ENCODE measurements around the gene HAUS2. TPM values are rescaled to one million over a fixed set of nuclear protein-coding genes. Genes with fewer than 3 reads are reported as not detected.
"Not testable (repeated sequence)": the region's sequence is repeated elsewhere in the genome, so short reads cannot be mapped to it uniquely, and the experiment has no call there.

HAUS2 gene
- total RNA-seq, 1 experiment from 2014 or later = 59.2 TPM

GRCh38 chr15:42584031-42584765 lies 35.6 kb downstream of the HAUS2 start:
- Histone ChIP-seq H3K27me3 (no peaks in the 10 kb centered on the region), H3K36me3 (peaks cover 20% of the 10 kb centered on the region), H3K4me3 (no peak overlapping the region), H3K27ac (peak overlapping the region; percentile 4; the same call in 1 of the 2 replicates), H3K9me3 (replicated peaks) (no peaks in the 10 kb centered on the region; the same call in 1 of the 2 replicates), H3K4me1 (peaks cover 12% of the 10 kb centered on the region)
- peak; percentile 28 to 54 for DNase-seq

GRCh38 chr15:42590619-42591237 lies 42.1 kb downstream of the HAUS2 start:
- peaks cover 27% of the 10 kb centered on the region for H3K36me3 ChIP-seq
- no peaks in the 10 kb centered on the region for H3K4me1 ChIP-seq
- H3K27ac ChIP-seq = no peak overlapping the region
- no peak overlapping the region for H3K4me3 ChIP-seq
- no peak for DNase-seq
- no peaks in the 10 kb centered on the region for H3K9me3 ChIP-seq (replicated peaks)
- H3K27me3 ChIP-seq = no peaks in the 10 kb centered on the region

GRCh38 chr15:42591238-42591934 lies 42.7 kb downstream of the HAUS2 start:
- Histone ChIP-seq H3K27me3 (no peaks in the 10 kb centered on the region), H3K9me3 (replicated peaks) (no peaks in the 10 kb centered on the region), H3K4me3 (no peak overlapping the region), H3K4me1 (peaks cover 6% of the 10 kb centered on the region), H3K27ac (no peak overlapping the region), H3K36me3 (peaks cover 20% of the 10 kb centered on the region)
- DNase-seq = peak in 1 of 2 experiments; percentile 32

- peaks cover 9% of the 10 kb centered on the region for H3K4me1 ChIP-seq
- H3K4me3 ChIP-seq = no peak overlapping the region
- no peaks in the 10 kb centered on the region for H3K9me3 ChIP-seq (replicated peaks)
- H3K36me3 ChIP-seq = peaks cover 16% of the 10 kb centered on the region
- H3K27me3 ChIP-seq = no peaks in the 10 kb centered on the region
- H3K27ac ChIP-seq = no peak overlapping the region
- no peak for DNase-seq
These were observed 44.1 kb downstream of the HAUS2 start for GRCh38 chr15:42592716-42593115.

GRCh38 chr15:42593143-42593542 lies 44.5 kb downstream of the HAUS2 start:
- Histone ChIP-seq H3K36me3 (peaks cover 16% of the 10 kb centered on the region), H3K27me3 (no peaks in the 10 kb centered on the region), H3K9me3 (replicated peaks) (no peaks in the 10 kb centered on the region), H3K27ac (no peak overlapping the region), H3K4me3 (no peak overlapping the region), H3K4me1 (peaks cover 9% of the 10 kb centered on the region)
- no peak for DNase-seq

- H3K4me3 ChIP-seq = no peak overlapping the region
These were observed 45.5 kb downstream of the HAUS2 start for GRCh38 chr15:42594095-42594494.

GRCh38 chr15:42595626-42596240 lies 47.1 kb downstream of the HAUS2 start:
- Histone ChIP-seq H3K9me3 (replicated peaks) (no peaks in the 10 kb centered on the region; the same call in 1 of the 2 replicates), H3K36me3 (peaks cover 20% of the 10 kb centered on the region), H3K4me1 (peaks cover 9% of the 10 kb centered on the region), H3K27ac (peak overlapping the region; percentile 21; the same call in 1 of the 2 replicates), H3K4me3 (no peak overlapping the region), H3K27me3 (no peaks in the 10 kb centered on the region)
- peak in 1 of 2 experiments; percentile 39 for DNase-seq

More at GRCh38 chr15:42594095-42594494, 45.5 kb downstream of the HAUS2 start:
- Histone ChIP-seq H3K27me3 (no peaks in the 10 kb centered on the region), H3K27ac (no peak overlapping the region), H3K9me3 (replicated peaks) (no peaks in the 10 kb centered on the region), H3K4me1 (peaks cover 9% of the 10 kb centered on the region), H3K36me3 (peaks cover 14% of the 10 kb centered on the region)
- no peak for DNase-seq

- not testable (repeated sequence) for H3K9me3 ChIP-seq (replicated peaks); H3K27me3 ChIP-seq; H3K4me1 ChIP-seq; DNase-seq; H3K27ac ChIP-seq; H3K4me3 ChIP-seq
- H3K36me3 ChIP-seq = peaks cover 29% of the 10 kb centered on the region
These were observed 52.7 kb downstream of the HAUS2 start for GRCh38 chr15:42601316-42601715.

- H3K36me3 ChIP-seq = peaks cover 27% of the 10 kb centered on the region
- no peaks in the 10 kb centered on the region for H3K27me3 ChIP-seq
- no peak overlapping the region for H3K27ac ChIP-seq
- H3K9me3 ChIP-seq (replicated peaks) = no peaks in the 10 kb centered on the region; the same call in 1 of the 2 replicates
- no peak for DNase-seq
- H3K4me1 ChIP-seq = no peaks in the 10 kb centered on the region
- H3K4me3 ChIP-seq = no peak overlapping the region
These were observed 53.9 kb downstream of the HAUS2 start for GRCh38 chr15:42602501-42602900.

GRCh38 chr15:42603978-42604377 lies 55.3 kb downstream of the HAUS2 start:
- no peak for DNase-seq
- Histone ChIP-seq H3K4me3 (no peak overlapping the region), H3K27me3 (no peaks in the 10 kb centered on the region)

GRCh38 chr15:42604894-42605744 lies 56.5 kb downstream of the HAUS2 start:
- Histone ChIP-seq H3K36me3 (peaks cover 17% of the 10 kb centered on the region), H3K9me3 (replicated peaks) (no peaks in the 10 kb centered on the region), H3K4me1 (no peaks in the 10 kb centered on the region), H3K4me3 (no peak overlapping the region), H3K27ac (no peak overlapping the region), H3K27me3 (no peaks in the 10 kb centered on the region)
- DNase-seq = no peak

More at GRCh38 chr15:42603978-42604377, 55.3 kb downstream of the HAUS2 start:
- peaks cover 27% of the 10 kb centered on the region for H3K36me3 ChIP-seq
- no peaks in the 10 kb centered on the region; the same call in 1 of the 2 replicates for H3K9me3 ChIP-seq (replicated peaks)
- no peaks in the 10 kb centered on the region for H3K4me1 ChIP-seq
- H3K27ac ChIP-seq = no peak overlapping the region

- Histone ChIP-seq H3K9me3 (replicated peaks) (no peaks in the 10 kb centered on the region), H3K27me3 (no peaks in the 10 kb centered on the region), H3K4me3 (no peak overlapping the region), H3K36me3 (peaks cover 17% of the 10 kb centered on the region), H3K4me1 (no peaks in the 10 kb centered on the region), H3K27ac (no peak overlapping the region)
- no peak for DNase-seq
These were observed 57.2 kb downstream of the HAUS2 start for GRCh38 chr15:42605796-42606195.

GRCh38 chr15:42608110-42608531 lies 59.5 kb downstream of the HAUS2 start:
- Histone ChIP-seq H3K9me3 (replicated peaks) (no peaks in the 10 kb centered on the region), H3K36me3 (peaks cover 7% of the 10 kb centered on the region), H3K27me3 (no peaks in the 10 kb centered on the region), H3K27ac (no peak overlapping the region), H3K4me1 (no peaks in the 10 kb centered on the region), H3K4me3 (no peak overlapping the region)
- no peak for DNase-seq

All from SJCRH30 (cell line).